ENCODE data around the gene SLC25A29. TPM values are rescaled to one million over a fixed set of nuclear protein-coding genes. Genes with fewer than 3 reads are reported as not detected.
"Not testable (repeated sequence)": the region's sequence is repeated elsewhere in the genome, so short reads cannot be mapped to it uniquely, and the experiment has no call there.

SLC25A29 gene
- polyA plus RNA-seq: 10 to 100 TPM; 13.4 to 40.8 (median 25.5) TPM

- H3K27ac ChIP-seq (ENCODE audit: low read depth, low read length): no peak within 1 kb of the TSS
- 0 to 1% (median 1%) methylated on average over 67 to 131 of the region's 131 CpGs for WGBS, 3 donors
Measured at GRCh38 chr14:100306101-100306997, at the start of gene SLC25A29. Gene SLC25A29 (minus strand): TSS chr14:100306444. CDS start chr14:100306232, 212 bp downstream.

- H3K27ac ChIP-seq (ENCODE audit: low read depth, low read length): no peak overlapping the region
Measured at GRCh38 chr14:100350986-100351385, 44.7 kb upstream of the SLC25A29 start.

GRCh38 chr14:100350276-100350926, 44.2 kb upstream of the SLC25A29 start:
- H3K27ac ChIP-seq (ENCODE audit: low read depth, low read length): no peak overlapping the region
- 82 to 94% (median 84%) methylated on average over 11 of the region's 11 CpGs for WGBS, 3 donors

More at GRCh38 chr14:100350986-100351385, 44.7 kb upstream of the SLC25A29 start:
- 85 to 97% (median 92%) methylated on average over 5 of the region's 5 CpGs for WGBS, 3 donors

- no peak overlapping the region for H3K27ac ChIP-seq (ENCODE audit: low read depth, low read length)
- WGBS, 3 donors: 86 to 89% (median 88%) methylated on average over 14 of the region's 14 CpGs
Measured at GRCh38 chr14:100348784-100349685, 42.8 kb upstream of the SLC25A29 start.

- 78 to 91% (median 90%) methylated on average over 12 of the region's 12 CpGs for WGBS, 3 donors
Measured at GRCh38 chr14:100348253-100348729, 42.0 kb upstream of the SLC25A29 start.

GRCh38 chr14:100346306-100347091, 40.3 kb upstream of the SLC25A29 start:
- WGBS, 3 donors: 91 to 95% (median 93%) methylated on average over 12 of the region's 12 CpGs
- H3K27ac ChIP-seq (ENCODE audit: low read depth, low read length): no peak overlapping the region

More at GRCh38 chr14:100348253-100348729, 42.0 kb upstream of the SLC25A29 start:
- H3K27ac ChIP-seq (ENCODE audit: low read depth, low read length): no peak overlapping the region

- no peak overlapping the region for H3K27ac ChIP-seq (ENCODE audit: low read depth, low read length)
- WGBS, 3 donors: 94 to 98% (median 96%) methylated on average over 17 of the region's 17 CpGs
Measured at GRCh38 chr14:100345711-100346110, 39.5 kb upstream of the SLC25A29 start.

GRCh38 chr14:100344657-100345056, 38.4 kb upstream of the SLC25A29 start:
- WGBS, 3 donors: 86 to 93% (median 91%) methylated on average over 7 to 30 of the region's 35 CpGs
- not testable (repeated sequence) for H3K27ac ChIP-seq (ENCODE audit: low read depth, low read length)

GRCh38 chr14:100342826-100343225, 36.6 kb upstream of the SLC25A29 start:
- WGBS, 3 donors: 98 to 99% (median 98%) methylated on average over 12 of the region's 12 CpGs
- not testable (repeated sequence) for H3K27ac ChIP-seq (ENCODE audit: low read depth, low read length)

GRCh38 chr14:100342195-100342594, 36.0 kb upstream of the SLC25A29 start:
- no peak overlapping the region for H3K27ac ChIP-seq (ENCODE audit: low read depth, low read length)
- WGBS, 3 donors: 94 to 95% (median 94%) methylated on average over 11 of the region's 11 CpGs

- WGBS, 3 donors: 44 to 73% (median 45%) methylated on average over 8 of the region's 8 CpGs
- no peak overlapping the region for H3K27ac ChIP-seq (ENCODE audit: low read depth, low read length)
Measured at GRCh38 chr14:100341301-100342031, 35.2 kb upstream of the SLC25A29 start.

GRCh38 chr14:100340423-100340813, 34.2 kb upstream of the SLC25A29 start:
- H3K27ac ChIP-seq (ENCODE audit: low read depth, low read length): no peak overlapping the region
- WGBS, 3 donors: 78 to 81% (median 79%) methylated on average over 6 of the region's 6 CpGs

GRCh38 chr14:100339766-100340422, 33.6 kb upstream of the SLC25A29 start:
- no peak overlapping the region for H3K27ac ChIP-seq (ENCODE audit: low read depth, low read length)
- 83 to 86% (median 85%) methylated on average over 6 of the region's 6 CpGs for WGBS, 3 donors

GRCh38 chr14:100336618-100337530, 30.6 kb upstream of the SLC25A29 start:
- no peak overlapping the region for H3K27ac ChIP-seq (ENCODE audit: low read depth, low read length)

GRCh38 chr14:100334904-100335303, 28.7 kb upstream of the SLC25A29 start:
- H3K27ac ChIP-seq (ENCODE audit: low read depth, low read length): no peak overlapping the region
- 89 to 93% (median 91%) methylated on average over 12 of the region's 12 CpGs for WGBS, 3 donors

More at GRCh38 chr14:100336618-100337530, 30.6 kb upstream of the SLC25A29 start:
- WGBS, 3 donors: 88 to 93% (median 88%) methylated on average over 18 of the region's 18 CpGs
